Loucy (cell line): ENCODE measurements around the gene DPP3.

Experiments
- H2AFZ ChIP-seq: fragments of 200-600 bp; sonication (generic); 2 replicates; pipeline ENCODE4 v1.6.0; 2016; ENCODE audit warnings: antibody characterized with exemption, mild to moderate bottlenecking, low read length, moderate library complexity
- H3F3A ChIP-seq: fragments of 200-600 bp; 2 replicates; pipeline ENCODE4 v1.6.0; 2016; ENCODE audit warnings: antibody characterized with exemption, low read depth, mild to moderate bottlenecking
- H3K27me3 ChIP-seq: fragments of 200-600 bp; sonication (generic); 2 replicates; pipeline ENCODE4 v1.6.1; 2014; ENCODE audit warnings: low read length, mild to moderate bottlenecking; ENCODE audit not compliant: insufficient read depth, poor library complexity, severe bottlenecking
- H3K36me3 ChIP-seq: fragments of 200-600 bp; sonication (generic); 2 replicates; pipeline ENCODE4 v1.6.1; 2016; ENCODE audit warnings: low read length; ENCODE audit not compliant: insufficient read depth
- H3K4me1 ChIP-seq: fragments of 200-600 bp; sonication (generic); 2 replicates; pipeline ENCODE4 v1.5.1; 2014; ENCODE audit warnings: low read length, mild to moderate bottlenecking; ENCODE audit not compliant: insufficient read depth, poor library complexity, severe bottlenecking
- H3K4me2 ChIP-seq: fragments of 200-600 bp; sonication (generic); 2 replicates; pipeline ENCODE4 v1.6.0; 2014; ENCODE audit warnings: antibody characterized with exemption, low read length, low read depth, mild to moderate bottlenecking; ENCODE audit not compliant: poor library complexity, severe bottlenecking
- H3K4me3 ChIP-seq: fragments of 200-600 bp; sonication (generic); 2 replicates; pipeline ENCODE4 v1.5.1; 2014; ENCODE audit warnings: low read length, mild to moderate bottlenecking, mixed read lengths; ENCODE audit not compliant: poor library complexity, severe bottlenecking
- H3K79me2 ChIP-seq: fragments of 200-600 bp; sonication (generic); 2 replicates; pipeline ENCODE4 v1.6.1; 2014; ENCODE audit warnings: low read length; ENCODE audit not compliant: insufficient read depth
- H3K9ac ChIP-seq: fragments of 200-600 bp; sonication (generic); 2 replicates; pipeline ENCODE4 v1.6.0; 2014; ENCODE audit warnings: mild to moderate bottlenecking, low read depth, low read length, moderate library complexity; ENCODE audit not compliant: poor library complexity, severe bottlenecking
- H3K9me2 ChIP-seq: fragments of 200-600 bp; sonication (generic); replicated peaks from 2 replicates; pipeline ENCODE4 v1.6.1; 2016; ENCODE audit warnings: low read depth, low read length, mixed read lengths
- H3K9me3 ChIP-seq: fragments of 200-600 bp; sonication (generic); 2 replicates; pipeline ENCODE4 v1.6.1; 2014; ENCODE audit warnings: mild to moderate bottlenecking, antibody characterized with exemption, low read length, low read depth; ENCODE audit not compliant: insufficient read depth
- H4K20me1 ChIP-seq: fragments of 200-600 bp; sonication (generic); 2 replicates; pipeline ENCODE4 v1.6.0; 2014; ENCODE audit warnings: antibody characterized with exemption, low read length, mild to moderate bottlenecking; ENCODE audit not compliant: insufficient read depth, poor library complexity, severe bottlenecking
- EZH2phosphoT487 ChIP-seq: fragments of 200-600 bp; IDR thresholded peaks from 2 replicates; pipeline ENCODE4 v1.6.1; 2018; ENCODE audit warnings: antibody characterized with exemption, mild to moderate bottlenecking, moderate library complexity, borderline replicate concordance
- TF ChIP-seq, protein P1 (sequence below): fragments of 200-600 bp; sonication (generic); conservative IDR thresholded peaks from 2 replicates; pipeline ENCODE4 v1.5.1; 2014; ENCODE audit warnings: mild to moderate bottlenecking, antibody characterized with exemption, low read length

The DPP3 gene

GRCh38 chr11:66555416-66555815 lies 75.2 kb downstream of the DPP3 start:
- no peaks in the 10 kb centered on the region for H3K9me2 ChIP-seq
- no peaks in the 10 kb centered on the region for H4K20me1 ChIP-seq
- H2AFZ ChIP-seq: no peak overlapping the region
- H3K27me3 ChIP-seq: no peaks in the 10 kb centered on the region
- H3K36me3 ChIP-seq: no peaks in the 10 kb centered on the region
- no peak for TF ChIP-seq EZH2phosphoT487
- TF ChIP-seq, protein P1, sequence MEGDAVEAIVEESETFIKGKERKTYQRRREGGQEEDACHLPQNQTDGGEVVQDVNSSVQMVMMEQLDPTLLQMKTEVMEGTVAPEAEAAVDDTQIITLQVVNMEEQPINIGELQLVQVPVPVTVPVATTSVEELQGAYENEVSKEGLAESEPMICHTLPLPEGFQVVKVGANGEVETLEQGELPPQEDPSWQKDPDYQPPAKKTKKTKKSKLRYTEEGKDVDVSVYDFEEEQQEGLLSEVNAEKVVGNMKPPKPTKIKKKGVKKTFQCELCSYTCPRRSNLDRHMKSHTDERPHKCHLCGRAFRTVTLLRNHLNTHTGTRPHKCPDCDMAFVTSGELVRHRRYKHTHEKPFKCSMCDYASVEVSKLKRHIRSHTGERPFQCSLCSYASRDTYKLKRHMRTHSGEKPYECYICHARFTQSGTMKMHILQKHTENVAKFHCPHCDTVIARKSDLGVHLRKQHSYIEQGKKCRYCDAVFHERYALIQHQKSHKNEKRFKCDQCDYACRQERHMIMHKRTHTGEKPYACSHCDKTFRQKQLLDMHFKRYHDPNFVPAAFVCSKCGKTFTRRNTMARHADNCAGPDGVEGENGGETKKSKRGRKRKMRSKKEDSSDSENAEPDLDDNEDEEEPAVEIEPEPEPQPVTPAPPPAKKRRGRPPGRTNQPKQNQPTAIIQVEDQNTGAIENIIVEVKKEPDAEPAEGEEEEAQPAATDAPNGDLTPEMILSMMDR: no peak
- no peaks in the 10 kb centered on the region for H3F3A ChIP-seq
- H3K79me2 ChIP-seq: no peaks in the 10 kb centered on the region
- no peak overlapping the region for H3K4me3 ChIP-seq
- H3K9ac ChIP-seq: no peak overlapping the region
- H3K4me2 ChIP-seq: no peak overlapping the region
- H3K4me1 ChIP-seq: no peaks in the 10 kb centered on the region
- H3K9me3 ChIP-seq: no peaks in the 10 kb centered on the region

DNA sequence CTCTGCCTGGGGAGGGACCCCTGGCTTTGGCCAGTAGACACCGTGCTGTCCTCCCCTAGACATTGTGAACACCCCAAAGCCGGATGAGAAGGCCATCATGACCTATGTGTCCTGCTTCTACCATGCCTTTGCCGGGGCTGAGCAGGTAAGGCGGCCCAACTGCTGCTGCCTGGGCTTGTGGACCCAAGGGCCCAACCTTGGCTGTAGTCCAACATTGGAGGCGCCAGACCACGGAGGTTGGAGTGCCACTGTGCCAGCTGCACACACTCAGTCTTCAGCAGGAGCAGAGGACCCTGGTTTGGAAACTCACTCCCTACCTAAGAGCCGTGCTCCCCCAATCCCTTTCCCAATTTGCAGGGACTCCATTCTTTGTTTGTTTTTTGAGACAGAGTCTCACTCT lies 75.9 kb downstream of the DPP3 start:
- no peak overlapping the region for H2AFZ ChIP-seq
- H3K4me2 ChIP-seq: no peak overlapping the region
- H3K79me2 ChIP-seq: no peaks in the 10 kb centered on the region
- H3K4me1 ChIP-seq: no peaks in the 10 kb centered on the region
- no peaks in the 10 kb centered on the region for H3F3A ChIP-seq
- no peaks in the 10 kb centered on the region for H3K27me3 ChIP-seq
- H4K20me1 ChIP-seq: no peaks in the 10 kb centered on the region
- no peaks in the 10 kb centered on the region for H3K9me3 ChIP-seq
- no peak overlapping the region for H3K4me3 ChIP-seq
- no peaks in the 10 kb centered on the region for H3K36me3 ChIP-seq
- TF ChIP-seq EZH2phosphoT487: no peak
- TF ChIP-seq, protein P1: no peak
- H3K9me2 ChIP-seq: no peaks in the 10 kb centered on the region
- no peak overlapping the region for H3K9ac ChIP-seq

DNA sequence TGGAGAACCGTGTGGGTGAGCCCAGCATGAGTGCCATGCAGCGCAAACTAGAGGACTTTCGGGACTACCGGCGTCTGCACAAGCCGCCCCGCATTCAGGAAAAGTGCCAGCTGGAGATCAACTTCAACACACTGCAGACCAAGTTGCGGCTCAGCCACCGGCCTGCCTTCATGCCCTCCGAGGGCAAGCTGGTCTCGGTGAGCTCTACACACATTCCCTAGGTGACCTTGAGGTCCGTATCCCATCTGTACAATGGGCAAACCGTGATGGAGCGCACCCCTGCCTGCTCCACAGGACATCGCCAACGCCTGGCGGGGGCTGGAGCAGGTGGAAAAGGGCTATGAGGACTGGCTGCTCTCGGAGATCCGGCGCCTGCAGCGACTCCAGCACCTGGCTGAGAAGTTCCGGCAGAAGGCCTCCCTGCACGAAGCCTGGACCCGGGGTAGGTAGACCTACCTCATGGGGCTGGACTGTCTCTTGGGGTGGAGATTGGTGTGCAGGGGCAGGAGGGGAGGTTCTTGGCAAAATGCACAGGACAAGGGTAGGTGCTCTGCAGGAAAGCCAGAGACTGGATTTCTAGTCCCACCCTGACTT lies 77.6 kb downstream of the DPP3 start:
- Histone ChIP-seq H3K9ac (no peak overlapping the region), H3K9me3 (no peaks in the 10 kb centered on the region), H3F3A (no peaks in the 10 kb centered on the region), H3K4me1 (no peaks in the 10 kb centered on the region), H3K9me2 (no peaks in the 10 kb centered on the region), H3K79me2 (no peaks in the 10 kb centered on the region), H3K27me3 (no peaks in the 10 kb centered on the region), H2AFZ (no peak overlapping the region), H3K36me3 (no peaks in the 10 kb centered on the region), H4K20me1 (no peaks in the 10 kb centered on the region), H3K4me2 (no peak overlapping the region), H3K4me3 (no peak overlapping the region)
- TF ChIP-seq, protein P1: no peak
- no peak for TF ChIP-seq EZH2phosphoT487
